Thyroid gland (tissue), 4 donors: ENCODE measurements around the gene TBC1D22A. TPM values are rescaled to one million over a fixed set of nuclear protein-coding genes. Genes with fewer than 3 reads are reported as not detected.
A peak's percentile ranks its signal among the peaks of the same experiment; 100 is the strongest.

Experiments used
- DNase-seq, 2 donors: peaks; one replicate each; pipeline ENCODE4 v3.0.0-alpha.2; 2019
- H3K27ac ChIP-seq, 3 donors: fragments of 200-600 bp; sonication (generic); 1 replicate in 2 of 3; 2 replicates in 1 of 3; pipeline ENCODE4 v1.5.1; 2016 to 2019; ENCODE audit warnings: mild to moderate bottlenecking in 1 of 3, moderate library complexity in 1 of 3
- H3K27me3 ChIP-seq: fragments of 200-600 bp; sonication (generic); one replicate; pipeline ENCODE4 v1.5.1; 2019
- H3K36me3 ChIP-seq, 2 donors: fragments of 200-600 bp; sonication (generic); one replicate each; pipeline ENCODE4 v1.5.1; 2016 to 2019
- H3K4me1 ChIP-seq, 2 donors: fragments of 200-600 bp; sonication (generic); one replicate each; pipeline ENCODE4 v1.5.1; 2017 to 2019
- H3K4me3 ChIP-seq, 3 donors: fragments of 200-600 bp; sonication (generic); replicated peaks in 1 of 3; 1 replicate in 2 of 3; 2 replicates in 1 of 3; pipeline ENCODE4 v1.5.1; 2016; ENCODE audit warnings: mild to moderate bottlenecking in 1 of 3
- H3K9me3 ChIP-seq: fragments of 200-600 bp; sonication (generic); one replicate; pipeline ENCODE4 v1.5.1; 2017
- CTCF ChIP-seq, 6 experiments: fragments of 200-600 bp in 3 of 6; fragments of 450-650 bp in 3 of 6; sonication (generic) in 3 of 6; IDR thresholded peaks; one replicate each; pipeline ENCODE4 v1.5.1; 2016 to 2019; ENCODE audit warnings: antibody characterized with exemption in 6 of 6, mild to moderate bottlenecking in 2 of 6, inconsistent platforms in 1 of 6, moderate library complexity in 1 of 6
- POLR2A ChIP-seq, 2 donors: fragments of 450-650 bp; IDR thresholded peaks; one replicate each; pipeline ENCODE4 v1.6.1; 2017; ENCODE audit warnings: antibody characterized with exemption in 2 of 2, mild to moderate bottlenecking in 2 of 2, moderate library complexity in 1 of 2
- WGBS, 2 donors: methylation state at CpG; one replicate each; pipeline ENCODE4 v1.1.5; 2017; 5-methylcytosine and 5-hydroxymethylcytosine counted together
- intact Hi-C: fragments of 100-400 bp; cut with DNase I; formaldehyde crosslinking; loops from one replicate; pipeline ENCODE4 v1.15.1; 2023
- total RNA-seq, 4 donors: library from RNA; depleted of rRNA; stranded (reverse); fragments of >200 nt; gene quantifications; one replicate each; pipeline ENCODE4 v1.2.3, GENCODE V29; 2016

The TBC1D22A gene
- total RNA-seq, 4 donors from 2014 or later, result 26.7 to 34.6 (median 33.2) TPM

GRCh38 chr22:47091246-47091651 is 328.8 kb downstream of the TBC1D22A start:
- Histone ChIP-seq H3K4me1 (peaks cover 34 to 39% of the 10 kb centered on the region in 2 donors), H3K36me3 (no peaks in the 10 kb centered on the region), H3K27ac (peak overlapping the region; percentile 90 to 99 (median 95)), H3K4me3 (no peak overlapping the region), H3K27me3 (no peaks in the 10 kb centered on the region), H3K9me3 (no peaks in the 10 kb centered on the region)
- no peak for TF ChIP-seq CTCF (IDR thresholded peaks at IDR 0.05)
- no peak for TF ChIP-seq POLR2A (IDR thresholded peaks at IDR 0.05)
- peak; percentile 77 to 85 for DNase-seq
- intact Hi-C loops, result no loop called here
- 8 to 19% methylated on average over 19 to 21 of the region's 21 CpGs for WGBS, 2 donors

GRCh38 chr22:47091921-47092700 is 329.7 kb downstream of the TBC1D22A start:
- Histone ChIP-seq H3K4me3 (no peak overlapping the region), H3K27me3 (no peaks in the 10 kb centered on the region), H3K9me3 (no peaks in the 10 kb centered on the region), H3K36me3 (no peaks in the 10 kb centered on the region), H3K27ac (peak overlapping the region; percentile 90 to 99 (median 95)), H3K4me1 (peaks cover 34 to 39% of the 10 kb centered on the region in 2 donors)
- TF ChIP-seq POLR2A (IDR thresholded peaks at IDR 0.05) (no peak), CTCF (IDR thresholded peaks at IDR 0.05) (no peak)
- peak; percentile 16 to 20 for DNase-seq
- WGBS, 2 donors, result 88% methylated on average over 16 of the region's 16 CpGs
- intact Hi-C loops, result no loop called here

GRCh38 chr22:47092896-47093311 is 330.5 kb downstream of the TBC1D22A start:
- Histone ChIP-seq H3K27ac (peak overlapping the region; percentile 77 to 99 (median 95)), H3K4me1 (peaks cover 34 to 39% of the 10 kb centered on the region in 2 donors), H3K4me3 (no peak overlapping the region), H3K27me3 (no peaks in the 10 kb centered on the region), H3K9me3 (no peaks in the 10 kb centered on the region), H3K36me3 (no peaks in the 10 kb centered on the region)
- DNase-seq, result peak; percentile 65 to 70
- 52 to 68% methylated on average over 9 of the region's 9 CpGs for WGBS, 2 donors
- TF ChIP-seq CTCF (IDR thresholded peaks at IDR 0.05) (no peak), POLR2A (IDR thresholded peaks at IDR 0.05) (peak in 1 of 2 donors; percentile 55)
- intact Hi-C loops, result no loop called here

GRCh38 chr22:47093720-47094119 is 331.3 kb downstream of the TBC1D22A start:
- Histone ChIP-seq H3K9me3 (no peaks in the 10 kb centered on the region), H3K27ac (peak overlapping the region; percentile 77 to 99 (median 95)), H3K4me3 (no peak overlapping the region), H3K4me1 (peaks cover 34 to 39% of the 10 kb centered on the region in 2 donors), H3K36me3 (no peaks in the 10 kb centered on the region), H3K27me3 (no peaks in the 10 kb centered on the region)
- intact Hi-C loops, result no loop called here
- TF ChIP-seq POLR2A (IDR thresholded peaks at IDR 0.05), result no peak
- TF ChIP-seq CTCF (IDR thresholded peaks at IDR 0.05), result no peak
- 95 to 99% methylated on average over 4 of the region's 4 CpGs for WGBS, 2 donors
- DNase-seq, result no peak

GRCh38 chr22:47094861-47095330 is 332.4 kb downstream of the TBC1D22A start:
- WGBS, 2 donors, result 91 to 93% methylated on average over 8 of the region's 8 CpGs
- Histone ChIP-seq H3K27ac (no peak overlapping the region), H3K9me3 (no peaks in the 10 kb centered on the region), H3K4me3 (no peak overlapping the region), H3K36me3 (no peaks in the 10 kb centered on the region), H3K4me1 (peaks cover 31 to 36% of the 10 kb centered on the region in 2 donors), H3K27me3 (no peaks in the 10 kb centered on the region)
- TF ChIP-seq CTCF (IDR thresholded peaks at IDR 0.05) (no peak), POLR2A (IDR thresholded peaks at IDR 0.05) (no peak)
- DNase-seq, result no peak
- intact Hi-C loops, result no loop called here
